ENCODE measurements around the gene AGAP1.
"Not testable (repeated sequence)": the region's sequence is repeated elsewhere in the genome, so short reads cannot be mapped to it uniquely, and the experiment has no call there.

The AGAP1 gene

DNA sequence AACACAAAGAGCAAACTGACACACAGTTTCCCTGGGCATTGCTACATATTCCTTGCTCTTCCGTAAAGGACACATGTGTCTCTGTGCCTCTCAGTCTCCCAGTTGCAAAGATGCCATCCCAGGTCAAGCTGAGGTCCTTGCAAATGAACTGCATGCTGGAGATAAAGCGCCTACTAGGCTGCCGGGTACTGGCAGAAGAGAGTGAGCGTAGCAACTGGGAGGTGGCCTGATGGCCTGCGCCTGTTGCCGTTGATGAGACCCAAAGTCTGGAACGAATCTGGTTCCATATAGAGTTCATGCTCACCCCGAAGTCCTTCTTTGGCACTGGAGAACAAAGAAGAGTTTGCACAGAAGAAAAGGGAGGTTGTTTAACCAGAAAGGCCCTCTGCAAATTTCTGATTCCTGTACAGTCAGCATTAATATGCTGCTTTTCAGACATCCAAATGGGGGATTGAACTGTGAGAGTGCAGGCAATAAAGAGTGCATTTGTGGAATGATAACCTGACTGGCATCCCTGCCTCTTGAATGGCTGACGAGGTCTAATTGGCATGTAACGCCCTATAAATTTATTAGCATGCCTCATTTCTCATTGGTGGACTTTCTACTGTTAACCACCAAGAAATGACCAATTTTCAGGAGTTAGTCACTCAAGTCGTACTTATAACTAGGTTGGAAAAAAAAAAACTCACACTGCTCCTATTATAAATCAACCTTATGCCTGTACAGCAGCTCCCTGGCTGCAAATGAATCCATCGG lies 595.6 kb downstream of the AGAP1 start:
- no peak for DNase-seq

DNA sequence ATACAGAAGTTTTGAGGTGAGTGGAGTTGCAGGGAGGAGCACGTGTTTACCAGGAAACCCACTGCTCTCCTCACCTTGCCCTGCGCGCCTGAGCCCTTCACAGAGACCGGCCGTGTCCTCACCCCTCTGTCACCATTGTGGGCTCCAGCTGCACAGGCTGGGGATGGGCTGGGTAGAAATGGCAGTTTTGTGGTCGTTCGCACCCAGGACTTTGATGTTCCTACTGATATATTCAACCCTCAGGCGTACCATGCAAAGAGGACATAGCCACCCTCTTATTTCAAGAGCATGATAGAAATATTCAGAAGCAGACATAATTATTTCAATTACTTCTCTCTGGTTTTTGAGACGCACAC lies 596.2 kb downstream of the AGAP1 start:
- no peak for DNase-seq

DNA sequence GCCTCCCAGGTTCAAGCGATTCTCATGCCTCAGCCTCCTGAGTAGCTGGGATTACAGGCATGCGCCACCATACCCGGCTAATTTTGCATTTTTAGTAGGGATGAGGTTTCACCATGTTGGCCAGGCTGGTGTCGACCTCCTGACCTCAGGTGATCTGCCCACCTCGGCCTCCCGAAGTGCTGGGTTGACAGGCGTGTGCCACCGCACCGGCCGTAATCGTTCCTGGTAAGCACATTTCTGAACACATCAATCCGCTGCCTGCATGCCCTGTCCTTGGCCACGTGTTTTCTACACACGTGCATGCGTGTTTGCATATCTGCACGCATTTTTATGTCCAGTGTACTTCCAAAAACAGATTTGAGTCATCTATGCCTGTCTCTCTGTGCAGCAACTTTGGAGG lies 597.0 kb downstream of the AGAP1 start:
- not testable (repeated sequence) for DNase-seq

DNA sequence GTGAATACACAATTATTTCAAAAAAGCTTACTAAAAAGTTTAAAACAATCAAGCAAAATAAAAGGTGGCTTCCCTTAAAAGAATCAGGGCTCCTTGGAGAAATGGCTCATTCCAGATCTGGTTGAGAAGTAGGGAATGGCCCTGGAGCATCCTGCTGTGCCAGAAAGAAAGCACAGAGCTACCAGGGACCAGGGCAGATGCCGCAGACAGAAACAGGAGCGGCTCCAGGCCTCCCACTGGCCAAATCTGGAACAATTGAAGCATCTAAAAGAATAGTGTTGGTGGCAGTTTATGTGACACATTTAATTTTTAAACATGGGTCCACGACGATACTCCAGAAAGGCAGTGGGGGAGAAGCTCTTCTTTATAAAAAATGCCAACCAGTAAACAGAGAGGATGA lies 598.9 kb downstream of the AGAP1 start:
- no peak for DNase-seq

DNA sequence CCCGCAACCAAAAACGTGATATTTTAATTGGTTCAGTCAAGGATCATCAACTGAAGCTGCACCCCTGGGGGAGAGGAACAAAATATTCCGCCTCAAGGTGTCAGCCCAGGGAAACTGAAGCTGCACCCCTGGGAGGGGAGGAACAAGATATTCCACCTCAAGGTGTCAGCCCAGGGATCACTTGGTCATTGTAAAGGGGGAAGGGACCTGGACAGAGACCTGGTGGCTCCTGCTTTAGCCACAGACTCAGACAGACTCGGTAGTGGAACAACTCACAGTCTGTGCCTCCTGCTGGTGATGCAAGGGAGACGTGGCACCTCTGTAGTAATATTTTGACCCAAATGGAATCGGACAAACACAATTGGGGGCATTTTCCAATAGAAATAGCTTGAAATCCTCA lies 599.3 kb downstream of the AGAP1 start:
- no peak for DNase-seq

DNA sequence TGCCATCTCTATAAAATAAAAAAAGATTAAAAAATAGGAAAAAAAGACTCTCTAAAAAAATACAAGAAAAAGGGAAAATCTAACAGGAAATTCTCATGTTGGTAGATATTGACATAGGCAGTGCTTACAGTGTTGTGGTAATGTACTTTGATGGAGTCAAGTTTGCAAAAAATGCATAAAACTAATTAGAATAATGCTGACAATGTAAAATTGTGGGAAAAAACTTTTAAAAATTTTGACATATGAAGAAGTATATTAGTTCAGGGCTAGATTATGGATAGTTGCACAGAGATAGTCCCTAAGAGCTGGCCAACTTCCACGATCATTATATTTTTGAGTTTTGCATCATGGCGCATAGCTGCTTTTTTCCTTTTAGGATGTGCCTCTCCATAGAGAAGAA lies 601.7 kb downstream of the AGAP1 start:
- no peak for DNase-seq

DNA sequence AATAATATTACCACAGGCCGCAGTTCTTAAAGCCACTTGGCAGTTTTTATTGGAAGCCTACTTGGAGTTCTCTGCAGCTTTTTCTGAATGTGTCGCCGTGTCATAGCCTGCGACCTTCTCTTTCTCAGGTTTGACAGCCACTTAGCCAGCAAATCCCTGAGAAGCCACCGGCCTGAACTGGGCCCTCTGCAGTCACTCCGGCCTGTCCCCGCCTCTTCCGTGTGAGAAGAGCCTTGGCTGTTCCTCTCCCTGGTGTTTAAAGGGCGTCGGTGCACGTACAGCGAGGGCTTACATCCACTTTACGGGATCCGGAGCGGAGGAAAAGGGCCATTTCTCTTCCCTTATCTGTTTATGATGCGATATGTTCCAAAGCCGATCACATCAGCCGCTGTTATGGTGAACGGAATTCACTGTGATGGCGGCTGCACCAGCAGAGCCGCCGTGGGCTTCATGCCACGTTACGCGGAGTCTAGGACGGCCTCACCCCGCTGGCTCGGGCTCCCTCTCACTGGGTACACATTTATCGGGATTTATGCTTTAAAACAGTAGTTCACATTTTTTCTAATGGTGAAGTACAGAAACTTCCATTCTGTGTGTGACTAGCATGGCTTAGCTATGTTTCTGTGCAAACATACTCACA lies 607.6 kb downstream of the AGAP1 start:
- DNase-seq, result no peak

DNA sequence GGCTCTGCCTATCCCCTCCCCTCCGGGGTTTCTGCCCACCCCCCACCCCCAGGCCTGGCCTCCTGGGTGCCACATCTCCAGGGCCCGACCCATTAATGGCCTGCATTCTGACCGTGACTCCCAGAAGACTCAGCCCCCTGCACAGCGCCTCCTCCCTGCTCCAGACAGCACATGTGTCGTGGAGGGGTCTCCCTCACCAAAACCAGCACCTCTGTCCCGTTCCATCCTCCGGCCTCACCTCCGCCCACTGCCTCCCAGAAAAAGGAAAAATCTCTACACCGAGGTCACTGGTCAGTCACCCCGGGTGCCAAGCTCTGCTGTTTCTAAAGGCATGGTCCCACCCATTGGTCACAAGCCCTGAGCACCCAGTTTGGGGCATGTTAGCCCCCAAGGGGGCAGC lies 609.1 kb downstream of the AGAP1 start:
- DNase-seq, result no peak

DNA sequence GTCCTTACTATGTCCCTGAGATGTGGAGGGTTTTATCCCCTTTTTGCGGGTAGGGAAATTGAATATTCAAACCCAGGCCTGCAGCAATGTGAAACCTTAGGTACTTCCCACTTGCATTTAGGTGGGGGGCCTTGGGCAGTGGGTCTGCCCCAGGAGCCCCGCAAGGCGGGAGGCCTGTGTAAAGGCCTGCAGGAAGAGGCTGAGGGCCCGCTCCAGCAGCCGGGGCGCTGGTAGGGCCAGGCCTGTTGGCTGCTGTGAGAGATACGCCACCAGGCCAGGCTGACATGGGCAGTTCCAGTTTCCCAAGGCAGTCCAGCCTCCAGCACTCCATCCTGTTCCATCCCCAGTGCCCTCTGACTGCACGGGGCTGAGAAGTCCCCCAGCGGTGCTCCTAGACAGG lies 610.1 kb downstream of the AGAP1 start:
- no peak for DNase-seq

DNA sequence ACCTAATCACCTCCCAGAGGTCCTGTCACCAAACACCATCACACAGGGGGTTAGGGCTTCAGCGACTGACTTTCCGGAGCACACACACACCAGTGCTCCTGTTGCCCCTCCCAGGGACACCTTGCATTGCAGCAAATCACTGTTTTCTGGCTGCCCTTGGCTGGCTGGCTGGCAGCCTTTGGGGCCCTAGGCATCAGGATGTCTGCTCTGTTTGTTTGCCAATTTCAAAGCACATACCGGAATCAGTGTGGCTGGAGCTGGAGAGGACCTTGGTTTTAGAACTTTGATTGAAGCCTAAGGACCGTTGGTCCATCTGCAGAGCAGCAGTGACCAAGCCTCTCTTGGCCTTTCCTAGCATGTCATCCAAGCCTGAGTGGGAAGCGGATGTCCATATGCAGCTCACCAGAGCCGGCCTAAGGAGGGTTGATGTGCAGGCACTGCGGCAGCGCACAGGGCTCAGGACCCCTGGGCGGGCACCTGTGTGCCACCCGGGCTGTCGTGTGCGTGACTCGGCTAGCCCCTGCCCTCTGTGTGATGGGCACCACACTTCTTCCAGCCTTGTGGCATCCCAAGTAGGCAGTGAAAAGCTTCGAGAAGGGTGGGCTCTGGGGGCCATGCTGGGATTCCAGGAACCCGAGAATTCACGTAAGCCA lies 612.2 kb downstream of the AGAP1 start:
- DNase-seq, result no peak

DNA sequence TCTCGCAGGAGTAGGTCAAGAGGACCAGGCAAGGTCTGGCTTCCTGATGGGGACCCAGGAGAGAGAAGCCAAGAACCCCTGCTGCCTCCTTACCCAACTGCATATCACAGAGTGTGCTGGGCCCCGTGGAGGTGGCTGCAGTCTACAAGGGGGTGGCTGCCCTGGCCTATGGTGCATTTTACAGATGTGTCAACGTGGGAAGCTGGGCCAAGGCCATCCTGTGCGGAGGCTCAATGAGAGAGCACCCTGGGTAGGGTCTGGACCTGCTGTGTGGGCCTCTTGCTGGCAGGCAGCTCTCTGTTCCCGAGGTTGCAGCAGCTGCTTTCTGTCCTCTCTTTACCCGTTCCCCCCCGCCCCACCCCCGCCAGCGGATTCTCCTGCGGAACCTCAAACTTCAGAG lies 612.9 kb downstream of the AGAP1 start:
- no peak for DNase-seq

DNA sequence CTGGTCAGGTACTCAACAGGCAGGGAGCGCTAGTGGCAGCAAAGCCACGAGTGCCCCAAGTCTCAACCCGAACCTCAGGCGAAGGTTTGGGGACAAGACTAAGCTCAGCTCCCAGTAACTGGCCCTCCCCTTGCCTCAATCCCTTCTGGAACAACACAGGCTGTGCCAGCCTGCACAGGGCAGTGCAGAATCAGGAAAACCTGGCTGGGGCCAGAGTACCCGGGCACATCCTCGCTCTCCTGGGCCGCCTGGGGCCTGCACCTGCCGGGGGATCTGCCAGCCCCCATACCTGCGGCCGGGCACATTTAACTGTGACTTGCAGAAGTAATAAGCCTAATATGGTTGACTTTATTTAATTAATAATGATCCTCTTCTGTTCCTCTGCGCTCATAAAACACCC lies 613.7 kb downstream of the AGAP1 start:
- DNase-seq, result no peak

DNA sequence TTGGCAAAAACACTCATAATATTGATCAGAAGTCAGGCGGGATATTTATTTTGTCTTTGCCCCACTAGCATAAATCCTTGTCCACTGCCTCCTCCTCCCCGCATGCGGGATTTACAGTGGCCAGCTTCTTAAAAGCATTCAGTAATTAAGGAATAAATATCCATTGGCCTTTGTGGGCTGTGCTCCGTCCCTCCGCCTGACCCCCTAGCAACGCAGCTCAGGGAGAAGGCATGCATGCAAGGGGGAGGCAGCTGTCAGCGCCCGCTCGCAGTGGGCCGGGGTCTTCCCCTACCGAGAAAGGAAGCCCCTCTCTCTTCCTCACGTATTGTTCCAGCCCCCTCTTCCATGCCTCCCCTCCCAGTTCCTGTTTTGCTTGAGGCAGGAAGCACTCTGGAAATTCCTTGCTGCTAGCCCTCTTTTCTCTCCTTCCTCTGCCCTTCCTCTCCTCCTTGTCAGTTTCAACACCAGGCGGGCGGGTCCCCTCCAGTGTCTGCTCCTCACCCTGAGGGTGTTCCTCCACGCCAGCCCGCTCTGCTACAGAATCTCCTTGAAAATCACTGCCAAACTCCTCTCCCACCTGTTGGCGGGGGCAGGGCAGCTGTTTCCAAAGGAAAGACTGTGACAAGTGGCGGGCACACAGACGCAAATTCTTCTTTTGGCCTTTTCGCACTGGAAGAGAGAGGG lies 614.2 kb downstream of the AGAP1 start:
- DNase-seq, result no peak

DNA sequence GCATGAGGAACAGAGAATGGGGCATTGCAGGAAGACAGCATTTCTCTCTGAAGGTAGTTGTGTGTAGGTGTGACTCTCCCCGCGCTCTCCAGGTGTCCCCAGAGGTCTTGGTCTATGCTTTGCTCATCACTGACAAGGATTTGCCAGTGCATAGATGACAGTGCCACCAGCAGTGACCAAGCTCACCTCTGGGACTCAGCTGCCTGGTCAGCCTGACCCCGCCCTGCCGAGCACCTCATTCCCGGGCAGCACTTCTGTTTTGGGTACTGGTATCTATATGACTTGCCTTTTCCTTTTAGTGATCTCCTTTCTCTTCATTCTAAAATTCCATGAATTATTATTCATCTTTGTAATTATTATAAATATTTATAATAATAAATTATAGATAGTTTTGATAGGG lies 615.2 kb downstream of the AGAP1 start:
- no peak for DNase-seq

DNA sequence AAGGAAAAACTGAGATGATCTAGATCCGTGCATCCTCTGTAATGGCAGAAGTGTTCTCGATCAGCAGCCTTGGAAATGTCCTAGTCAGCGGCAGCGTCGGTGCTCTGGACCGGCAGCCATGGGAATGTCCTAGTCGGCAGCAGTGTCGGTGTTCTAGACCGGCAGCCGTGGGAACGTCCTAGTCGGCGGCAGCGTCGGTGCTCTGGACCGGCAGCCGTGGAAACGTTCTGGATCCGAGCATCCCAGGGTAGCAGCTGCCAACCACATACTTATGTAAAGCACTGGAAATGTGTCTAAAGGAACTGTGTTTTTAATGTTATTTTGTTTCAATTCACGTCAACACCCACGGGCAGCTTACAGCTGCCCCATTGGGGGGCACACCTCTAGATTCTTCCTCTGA lies 615.6 kb downstream of the AGAP1 start:
- DNase-seq, result no peak

DNA sequence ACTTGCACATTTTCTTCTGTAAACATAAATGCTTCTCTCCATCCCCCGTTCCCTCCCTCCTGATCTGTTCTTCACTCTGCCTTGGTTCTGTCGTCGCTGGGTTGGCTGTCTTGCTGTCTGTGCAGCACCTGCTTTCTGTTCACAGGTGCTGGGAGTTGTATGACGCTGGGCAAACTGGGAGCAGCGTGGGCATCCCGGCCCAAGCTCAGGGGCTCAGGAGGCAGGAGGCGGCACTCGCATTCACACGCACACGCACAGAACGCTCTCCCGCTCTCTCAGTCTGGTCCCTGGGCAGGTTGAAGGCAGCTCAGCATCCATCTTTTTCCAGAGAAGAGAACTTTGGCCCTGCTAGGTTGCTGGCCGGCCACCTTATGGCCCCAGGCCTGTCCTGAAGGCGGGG lies 618.6 kb downstream of the AGAP1 start:
- no peak for DNase-seq

DNA sequence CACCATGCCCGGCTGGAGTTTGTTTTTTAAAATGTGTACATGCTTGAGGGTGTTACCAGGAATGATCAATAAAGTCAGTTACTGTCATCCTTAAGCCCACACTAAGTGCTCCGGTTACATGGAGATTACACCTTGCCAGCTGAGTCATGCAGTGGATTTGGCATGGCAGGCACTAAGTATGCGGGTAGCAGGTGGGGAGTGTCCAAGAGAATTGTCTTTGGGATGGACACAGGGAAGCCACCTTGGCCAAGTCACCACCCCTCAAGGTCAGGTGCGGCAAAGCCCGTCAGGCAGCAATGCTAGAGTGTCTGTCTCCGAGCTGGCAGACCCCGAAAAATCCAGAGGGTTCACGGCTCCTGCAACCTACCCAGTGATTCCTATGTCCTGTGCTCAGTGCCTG lies 619.6 kb downstream of the AGAP1 start:
- no peak for DNase-seq

DNA sequence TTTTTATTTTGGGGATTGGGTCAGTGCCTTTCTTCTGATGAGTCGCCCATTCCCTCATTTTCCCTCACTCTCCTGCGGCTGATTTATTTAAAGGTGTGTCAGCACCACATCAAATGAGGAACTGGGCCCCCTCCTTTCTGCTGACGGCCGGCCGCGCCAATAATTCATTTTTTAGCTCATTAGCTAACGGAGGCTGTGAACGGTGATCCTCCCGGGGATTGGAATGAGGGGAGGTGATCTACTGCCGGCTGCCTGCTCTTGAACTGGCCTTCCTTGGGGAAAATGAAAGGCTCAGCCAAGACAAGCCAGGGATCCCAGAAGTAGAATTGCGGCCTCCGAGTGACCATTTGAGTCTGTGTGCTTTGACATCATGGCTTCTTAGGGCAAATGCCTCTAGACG lies 620.1 kb downstream of the AGAP1 start:
- no peak for DNase-seq

DNA sequence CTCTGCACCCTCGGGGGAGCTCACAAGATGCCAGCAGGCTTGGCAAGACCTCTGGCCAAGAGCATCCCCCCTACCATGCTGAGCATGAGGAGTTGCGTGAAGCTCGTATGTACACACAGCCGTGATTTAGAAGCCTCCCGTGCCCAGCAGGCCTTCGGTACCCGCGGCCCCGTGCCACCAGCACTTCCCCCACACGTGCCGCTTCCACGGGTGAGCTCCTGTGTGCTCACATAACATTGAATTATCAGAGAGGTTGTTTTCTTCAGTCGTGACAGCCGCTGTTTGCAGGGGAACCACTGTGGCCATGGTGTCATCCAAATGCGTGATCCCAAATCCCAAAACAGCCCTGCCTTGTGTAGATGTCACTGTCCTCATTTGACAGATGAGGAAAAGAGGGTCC lies 621.1 kb downstream of the AGAP1 start:
- no peak for DNase-seq

DNA sequence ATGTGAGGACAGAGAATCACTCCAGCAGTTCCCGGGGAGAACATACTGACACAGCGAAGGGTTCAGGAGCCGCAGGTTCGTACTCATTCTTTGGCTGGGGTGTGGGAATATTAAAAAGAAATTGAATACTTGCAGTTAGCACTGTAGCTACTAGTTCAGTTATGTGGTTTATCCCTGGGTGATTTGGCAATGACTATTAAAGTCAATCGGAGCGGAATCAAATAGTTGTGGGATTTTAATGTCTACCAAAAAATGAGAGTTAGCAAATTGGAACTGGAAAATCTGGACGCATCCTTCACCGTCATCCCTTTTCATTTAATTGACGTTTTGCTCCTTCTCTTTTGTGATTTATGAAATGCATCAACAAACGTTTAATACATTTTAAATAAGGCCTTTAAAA lies 623.6 kb downstream of the AGAP1 start:
- DNase-seq, result no peak

DNA sequence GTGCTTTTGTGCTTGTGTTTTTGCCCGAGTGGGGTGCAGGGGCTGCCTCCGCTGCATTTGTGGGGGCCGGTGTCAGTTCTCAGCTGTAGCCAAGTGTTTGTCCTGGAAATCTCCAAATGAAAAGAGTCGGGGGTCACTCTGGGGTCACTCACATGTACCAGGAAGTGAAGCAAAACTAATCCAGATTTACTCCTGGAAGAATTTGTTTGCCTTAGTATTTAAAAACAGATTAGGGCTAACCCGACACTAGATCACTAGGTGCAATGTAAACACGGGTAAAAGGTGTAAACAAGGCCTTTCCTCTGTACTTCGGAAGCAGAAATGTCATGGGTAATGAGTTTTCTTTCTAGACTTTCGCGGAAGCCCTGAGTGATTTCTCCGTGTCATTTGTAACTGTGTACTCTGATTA lies 624.0 kb downstream of the AGAP1 start:
- no peak for DNase-seq

DNA sequence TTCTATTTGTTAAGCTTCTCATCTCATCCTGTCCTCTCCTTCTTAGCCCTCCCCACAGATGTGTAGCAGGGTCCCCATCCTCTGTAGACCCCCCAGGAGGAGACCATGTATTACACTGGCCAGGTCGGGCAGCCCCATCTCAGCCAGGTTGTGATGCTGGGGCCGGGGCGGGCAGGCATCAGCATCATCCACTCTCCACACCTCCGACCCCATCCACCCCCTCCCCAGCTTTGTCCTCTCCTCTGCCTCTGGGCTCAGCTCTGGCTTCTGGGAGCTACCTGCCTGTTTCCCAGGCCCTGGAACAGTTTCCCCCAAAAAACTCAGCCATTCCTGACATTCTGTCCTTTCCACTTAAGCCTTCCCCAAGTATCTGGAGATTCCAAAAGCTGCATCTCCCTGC lies 625.2 kb downstream of the AGAP1 start:
- DNase-seq, result no peak

DNA sequence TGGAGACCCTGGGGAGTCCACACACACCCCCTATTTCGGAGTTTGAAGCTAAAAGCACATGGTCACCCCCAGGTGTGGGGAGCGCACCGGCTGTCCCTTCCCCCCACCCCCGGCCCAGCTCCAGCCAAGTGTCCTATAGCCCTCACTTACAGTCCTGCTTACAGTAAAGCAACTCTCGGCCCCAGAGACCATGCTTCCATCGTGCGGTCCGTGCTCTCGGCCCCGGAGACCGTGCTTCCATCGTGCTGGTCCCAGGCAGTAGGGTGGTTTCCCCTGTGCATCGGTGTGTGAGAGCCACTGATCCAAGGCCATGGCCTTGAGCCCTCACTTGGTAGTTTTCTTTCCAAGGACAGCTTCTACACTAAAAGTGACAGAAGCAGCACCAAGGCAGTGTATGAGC lies 625.6 kb downstream of the AGAP1 start:
- DNase-seq, result no peak

DNA sequence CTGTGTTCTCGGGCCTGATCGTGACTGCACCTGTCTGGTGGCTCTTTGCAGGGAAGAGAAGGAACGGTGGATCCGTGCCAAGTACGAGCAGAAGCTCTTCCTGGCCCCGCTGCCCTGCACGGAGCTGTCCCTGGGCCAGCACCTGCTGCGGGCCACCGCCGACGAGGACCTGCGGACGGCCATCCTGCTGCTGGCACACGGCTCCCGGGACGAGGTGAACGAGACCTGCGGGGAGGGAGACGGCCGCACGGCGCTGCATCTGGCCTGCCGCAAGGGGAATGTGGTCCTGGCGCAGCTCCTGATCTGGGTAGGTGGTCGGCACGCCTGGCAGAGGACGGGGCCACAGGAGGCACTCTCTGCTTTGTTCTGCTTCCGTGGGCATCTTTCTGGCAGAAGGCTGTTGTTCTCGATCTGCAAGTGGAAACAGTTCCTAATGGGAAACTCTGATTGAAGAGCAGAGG lies 626.3 kb downstream of the AGAP1 start:
- DNase-seq, result no peak

All from NCI-H2227 treated with DMSO at 0.1 percent for 48 hours (cell line).